Suprapubic skin (tissue), 4 donors: ENCODE data around the gene KIAA0513. TPM values are rescaled to one million over a fixed set of nuclear protein-coding genes. Genes with fewer than 3 reads are reported as not detected.

ENCODE experiments used
- DNase-seq, 2 donors: peaks; one replicate each; pipeline ENCODE4 v3.0.0-alpha.2; 2019; ENCODE audit warnings: low spot score in 2 of 2
- H3K27ac ChIP-seq: fragments of 200-600 bp; sonication (generic); one replicate; pipeline ENCODE4 v1.5.1; 2019
- H3K27me3 ChIP-seq: fragments of 200-600 bp; sonication (generic); one replicate; pipeline ENCODE4 v1.5.1; 2019
- H3K36me3 ChIP-seq: fragments of 200-600 bp; sonication (generic); one replicate; pipeline ENCODE4 v1.5.1; 2019
- H3K4me1 ChIP-seq: fragments of 200-600 bp; sonication (generic); one replicate; pipeline ENCODE4 v1.5.1; 2019
- H3K4me3 ChIP-seq: fragments of 200-600 bp; sonication (generic); one replicate; pipeline ENCODE4 v1.5.1; 2019; ENCODE audit warnings: mild to moderate bottlenecking
- H3K9me3 ChIP-seq: fragments of 200-600 bp; sonication (generic); one replicate; pipeline ENCODE4 v1.5.1; 2019
- EP300 ChIP-seq: sonication (generic); formaldehyde crosslinking; IDR thresholded peaks from one replicate; pipeline ENCODE4 v1.6.1; 2017; ENCODE audit warnings: antibody characterized with exemption
- POLR2A ChIP-seq, 2 donors: fragments of 450-650 bp; IDR thresholded peaks; one replicate each; pipeline ENCODE4 v1.6.1; 2017; ENCODE audit warnings: antibody characterized with exemption in 2 of 2, mild to moderate bottlenecking in 2 of 2, moderate library complexity in 2 of 2
- POLR2AphosphoS5 ChIP-seq, 3 donors: sonication (generic); formaldehyde crosslinking; IDR thresholded peaks; one replicate each; pipeline ENCODE4 v1.6.1; 2017; ENCODE audit warnings: antibody characterized with exemption in 3 of 3
- WGBS: methylation state at CpG from one replicate; pipeline ENCODE4 v1.1.5; 2018; 5-methylcytosine and 5-hydroxymethylcytosine counted together
- total RNA-seq, 4 donors: library from RNA; depleted of rRNA; stranded (reverse); fragments of >200 nt; gene quantifications; one replicate each; pipeline ENCODE4 v1.1.0, GENCODE V29; 2016
- TF ChIP-seq, protein P1 (sequence below), 2 donors: fragments of 200-600 bp in 1 of 2; fragments of 450-650 bp in 1 of 2; sonication (generic) in 1 of 2; IDR thresholded peaks; one replicate each; pipeline ENCODE4 v1.5.1; 2016 to 2019; ENCODE audit warnings: antibody characterized with exemption in 2 of 2, mild to moderate bottlenecking in 1 of 2, moderate library complexity in 1 of 2

Gene KIAA0513
- total RNA-seq, 4 donors from 2014 or later = 23.7 to 32.3 (median 26.6) TPM

DNA sequence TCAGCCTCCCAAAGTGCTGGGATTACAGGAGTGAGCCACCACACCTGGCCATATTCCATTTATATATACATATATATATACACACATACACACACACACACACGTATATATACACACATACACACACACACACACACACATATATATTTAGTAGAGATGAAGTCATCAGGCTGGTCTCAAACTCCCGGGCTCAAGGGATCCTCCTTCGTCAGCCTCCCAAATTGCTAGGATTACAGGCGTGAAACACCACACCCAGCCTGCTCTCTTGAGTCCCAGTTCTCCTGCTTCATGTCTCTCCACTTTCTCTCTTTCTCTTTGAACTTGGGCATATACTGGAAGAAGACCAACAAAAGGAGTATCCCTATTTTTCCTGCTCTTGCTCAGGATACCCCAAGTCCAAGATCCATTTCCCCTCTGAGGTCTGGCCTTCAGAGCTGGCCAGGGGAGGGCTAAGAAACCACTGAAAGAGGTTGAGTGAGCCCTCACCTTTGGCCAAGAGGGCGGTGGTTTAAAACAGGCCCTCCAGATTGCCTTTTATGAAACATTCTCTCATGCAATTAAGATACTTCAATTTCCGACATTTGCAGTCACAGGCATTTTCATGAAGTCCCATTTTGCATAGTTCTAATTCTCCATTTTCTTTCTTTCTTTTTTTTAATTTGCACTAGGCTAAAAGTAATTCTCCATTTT, 46.8 kb downstream of the KIAA0513 start:
- Histone ChIP-seq H3K9me3 (no peaks in the 10 kb centered on the region), H3K27me3 (no peaks in the 10 kb centered on the region), H3K36me3 (peaks cover 37% of the 10 kb centered on the region), H3K27ac (no peak overlapping the region), H3K4me3 (no peak overlapping the region), H3K4me1 (peaks cover 7% of the 10 kb centered on the region)
- TF ChIP-seq POLR2A (IDR thresholded peaks at IDR 0.05) = no peak
- DNase-seq = no peak
- WGBS = 91% methylated on average over 6 of the region's 6 CpGs

DNA sequence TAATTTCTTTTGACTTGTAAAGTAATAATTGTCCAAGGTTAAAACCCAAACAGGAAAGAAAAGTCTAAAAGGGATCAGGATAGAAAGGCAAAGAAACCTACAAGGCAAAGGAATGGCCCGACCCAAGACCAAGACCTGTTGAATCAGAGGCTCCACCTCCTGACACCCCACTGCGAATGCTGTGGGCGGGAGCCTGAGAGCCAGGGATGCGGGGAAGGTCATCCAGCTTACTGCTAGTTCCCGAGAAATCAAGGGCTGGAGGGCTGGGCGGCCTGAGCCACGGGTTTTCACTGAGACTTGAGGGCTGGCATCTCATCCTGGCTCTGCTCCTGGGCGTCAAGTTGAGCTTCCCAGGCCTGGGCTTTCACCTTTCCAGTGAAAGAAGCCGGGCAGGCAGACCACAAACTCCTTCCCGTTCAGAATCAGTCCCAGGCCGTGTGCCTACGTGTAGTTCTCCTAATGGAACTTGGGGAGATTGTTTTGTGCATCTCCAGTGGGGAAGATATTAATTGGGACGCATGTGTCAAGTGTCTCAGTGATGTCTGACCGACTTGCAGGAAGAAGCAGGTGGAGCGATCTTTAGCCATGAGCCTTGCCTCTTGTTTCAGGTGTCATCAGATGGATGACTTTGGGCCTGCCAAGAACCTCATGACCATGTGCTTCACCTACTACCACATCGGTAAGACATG, 47.8 kb downstream of the KIAA0513 start:
- H3K27me3 ChIP-seq = no peaks in the 10 kb centered on the region
- TF ChIP-seq POLR2AphosphoS5 (IDR thresholded peaks at IDR 0.05) (no peak), EP300 (no peak)
- TF ChIP-seq, protein P1, sequence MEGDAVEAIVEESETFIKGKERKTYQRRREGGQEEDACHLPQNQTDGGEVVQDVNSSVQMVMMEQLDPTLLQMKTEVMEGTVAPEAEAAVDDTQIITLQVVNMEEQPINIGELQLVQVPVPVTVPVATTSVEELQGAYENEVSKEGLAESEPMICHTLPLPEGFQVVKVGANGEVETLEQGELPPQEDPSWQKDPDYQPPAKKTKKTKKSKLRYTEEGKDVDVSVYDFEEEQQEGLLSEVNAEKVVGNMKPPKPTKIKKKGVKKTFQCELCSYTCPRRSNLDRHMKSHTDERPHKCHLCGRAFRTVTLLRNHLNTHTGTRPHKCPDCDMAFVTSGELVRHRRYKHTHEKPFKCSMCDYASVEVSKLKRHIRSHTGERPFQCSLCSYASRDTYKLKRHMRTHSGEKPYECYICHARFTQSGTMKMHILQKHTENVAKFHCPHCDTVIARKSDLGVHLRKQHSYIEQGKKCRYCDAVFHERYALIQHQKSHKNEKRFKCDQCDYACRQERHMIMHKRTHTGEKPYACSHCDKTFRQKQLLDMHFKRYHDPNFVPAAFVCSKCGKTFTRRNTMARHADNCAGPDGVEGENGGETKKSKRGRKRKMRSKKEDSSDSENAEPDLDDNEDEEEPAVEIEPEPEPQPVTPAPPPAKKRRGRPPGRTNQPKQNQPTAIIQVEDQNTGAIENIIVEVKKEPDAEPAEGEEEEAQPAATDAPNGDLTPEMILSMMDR (IDR thresholded peaks at IDR 0.05) = no peak
- no peak overlapping the region for H3K27ac ChIP-seq
- whole genome bisulfite sequencing = 90% methylated on average over 16 of the region's 16 CpGs
- H3K36me3 ChIP-seq = peaks cover 37% of the 10 kb centered on the region
- DNase-seq = no peak
- H3K4me1 ChIP-seq = peaks cover 7% of the 10 kb centered on the region
- H3K4me3 ChIP-seq = no peak overlapping the region
- H3K9me3 ChIP-seq = no peaks in the 10 kb centered on the region

DNA sequence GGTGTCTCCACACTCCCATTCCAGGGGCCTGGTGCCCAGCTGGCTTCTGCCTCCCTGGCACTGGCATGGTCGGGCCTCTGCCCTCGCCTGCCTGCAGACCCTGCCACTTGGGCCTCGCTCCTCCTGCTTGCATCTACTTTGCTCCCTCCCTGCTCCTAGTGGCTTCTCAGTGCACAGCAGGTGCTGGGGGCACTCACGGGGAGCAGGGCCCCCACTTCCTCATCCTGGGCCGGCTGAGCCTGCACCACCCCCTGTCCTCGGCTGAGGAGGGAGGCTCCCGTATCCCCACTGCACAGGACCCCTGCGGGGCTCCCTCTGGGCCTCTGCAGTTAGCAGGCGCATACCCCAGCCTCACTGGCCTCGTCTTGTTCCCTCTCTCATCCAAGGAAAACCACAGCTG, 49.4 kb downstream of the KIAA0513 start:
- 20% methylated on average over 1 of the region's 10 CpGs for WGBS
- H3K36me3 ChIP-seq = peaks cover 46% of the 10 kb centered on the region
- DNase-seq = no peak
- H3K4me3 ChIP-seq = no peak overlapping the region
- H3K27ac ChIP-seq = no peak overlapping the region
- peaks cover 7% of the 10 kb centered on the region for H3K4me1 ChIP-seq
- H3K27me3 ChIP-seq = no peaks in the 10 kb centered on the region
- H3K9me3 ChIP-seq = no peaks in the 10 kb centered on the region
- TF ChIP-seq POLR2AphosphoS5 (IDR thresholded peaks at IDR 0.05) = no peak
- TF ChIP-seq, protein P1 (IDR thresholded peaks at IDR 0.05) = no peak
- TF ChIP-seq EP300 = no peak
- no peak for TF ChIP-seq POLR2A (IDR thresholded peaks at IDR 0.05)

DNA sequence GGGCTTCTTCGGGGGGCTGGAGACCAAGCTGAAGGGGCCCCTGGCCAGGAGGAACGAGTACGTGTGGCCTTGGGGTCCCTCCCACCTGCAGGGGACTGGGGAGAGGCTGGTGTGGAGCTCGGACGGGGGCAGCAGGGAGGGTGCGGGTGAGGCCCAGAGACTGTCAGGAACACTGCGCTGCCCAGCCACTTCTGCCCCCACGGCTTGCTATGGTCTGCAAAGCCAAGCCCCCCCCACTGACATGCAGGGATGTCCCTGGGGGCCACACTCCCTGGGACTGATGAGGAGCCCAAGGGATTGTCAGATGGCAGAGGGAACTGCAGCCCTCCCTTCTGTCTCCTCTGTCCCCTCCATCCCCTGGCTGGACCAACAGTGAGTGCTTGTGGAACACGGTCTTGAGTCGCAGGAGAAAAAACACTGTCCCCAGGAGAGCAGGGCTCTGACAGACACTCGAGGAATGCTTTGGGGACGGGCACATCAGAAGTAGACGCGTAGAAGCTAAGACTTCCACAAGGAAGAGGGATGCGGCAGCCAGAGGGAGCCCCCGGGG, 50.1 kb downstream of the KIAA0513 start:
- no peak for TF ChIP-seq POLR2A (IDR thresholded peaks at IDR 0.05)
- Histone ChIP-seq H3K4me1 (peaks cover 8% of the 10 kb centered on the region), H3K4me3 (no peak overlapping the region), H3K27ac (no peak overlapping the region), H3K9me3 (no peaks in the 10 kb centered on the region), H3K36me3 (peaks cover 46% of the 10 kb centered on the region), H3K27me3 (no peaks in the 10 kb centered on the region)
- 95% methylated on average over 15 of the region's 16 CpGs for WGBS
- DNase-seq = no peak

DNA sequence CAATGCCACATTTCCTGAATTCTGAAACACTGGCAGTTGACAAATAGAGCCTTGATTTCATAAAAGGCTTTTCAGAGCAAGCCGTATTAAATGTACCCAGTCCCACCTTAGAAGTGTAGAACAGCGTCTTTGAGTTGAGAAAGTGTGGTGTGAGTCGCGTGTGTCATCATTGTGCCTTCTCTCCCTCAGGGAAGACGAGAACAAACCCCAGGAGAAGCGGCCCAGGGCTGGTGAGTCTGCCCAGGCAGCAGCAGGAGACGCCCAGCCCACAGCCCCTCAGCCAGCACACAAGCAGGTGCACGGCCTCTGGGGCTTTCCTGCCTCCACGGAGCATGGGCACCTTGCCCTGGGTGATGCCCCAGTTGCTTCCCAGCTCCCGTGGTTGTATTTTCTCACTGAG, 50.6 kb downstream of the KIAA0513 start:
- Histone ChIP-seq H3K4me3 (no peak overlapping the region), H3K27ac (no peak overlapping the region), H3K4me1 (peaks cover 5% of the 10 kb centered on the region), H3K36me3 (peaks cover 46% of the 10 kb centered on the region), H3K9me3 (no peaks in the 10 kb centered on the region), H3K27me3 (no peaks in the 10 kb centered on the region)
- 73% methylated on average over 7 of the region's 10 CpGs for whole genome bisulfite sequencing
- DNase-seq = no peak
- TF ChIP-seq, protein P1 (IDR thresholded peaks at IDR 0.05) = no peak
- TF ChIP-seq POLR2AphosphoS5 (IDR thresholded peaks at IDR 0.05) (no peak), EP300 (no peak), POLR2A (IDR thresholded peaks at IDR 0.05) (no peak)

DNA sequence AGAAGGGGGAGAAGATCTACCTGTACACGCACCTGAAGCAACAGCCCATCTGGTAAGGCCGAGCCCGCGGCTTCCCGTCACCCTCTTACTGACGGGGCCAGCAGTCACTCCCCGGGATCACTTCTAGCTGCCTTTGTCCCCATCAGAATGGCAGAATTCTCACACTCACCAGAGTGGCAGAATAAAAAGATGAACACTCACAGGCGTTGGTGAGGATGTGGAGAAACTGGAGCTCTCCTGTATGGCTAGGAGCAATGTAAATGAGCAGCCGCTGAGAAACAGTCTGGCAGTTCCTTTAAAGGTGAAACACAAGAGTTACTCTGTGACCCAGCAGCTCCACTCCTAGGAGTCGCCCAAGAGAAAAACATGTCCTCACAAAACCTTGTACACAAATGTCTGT, 51.4 kb downstream of the KIAA0513 start:
- Histone ChIP-seq H3K27ac (no peak overlapping the region), H3K27me3 (no peaks in the 10 kb centered on the region), H3K4me1 (peaks cover 5% of the 10 kb centered on the region), H3K36me3 (peaks cover 46% of the 10 kb centered on the region), H3K9me3 (no peaks in the 10 kb centered on the region), H3K4me3 (no peak overlapping the region)
- DNase-seq = no peak
- WGBS = 95% methylated on average over 10 of the region's 10 CpGs
- TF ChIP-seq POLR2AphosphoS5 (IDR thresholded peaks at IDR 0.05) (no peak), EP300 (no peak), POLR2A (IDR thresholded peaks at IDR 0.05) (no peak)
- TF ChIP-seq, protein P1 (IDR thresholded peaks at IDR 0.05) = no peak
